SIG-M5 (cell line): ENCODE measurements around the gene CDC5L.
"Not testable (repeated sequence)": the region's sequence is repeated elsewhere in the genome, so short reads cannot be mapped to it uniquely, and the experiment has no call there.

ENCODE experiments used
- DNase-seq: peaks from one replicate; lab custom pipeline; 2025; lab: John Stamatoyannopoulos, UW

Gene CDC5L

GRCh38 chr6:44415449-44415848 lies 27.9 kb downstream of the CDC5L start:
- no peak for DNase-seq

- no peak for DNase-seq
Observed at GRCh38 chr6:44415873-44416502, 28.5 kb downstream of the CDC5L start.

GRCh38 chr6:44422531-44422930 lies 35.0 kb downstream of the CDC5L start:
- no peak for DNase-seq

GRCh38 chr6:44423306-44423705 lies 35.8 kb downstream of the CDC5L start:
- no peak for DNase-seq

GRCh38 chr6:44425951-44426350 lies 38.4 kb downstream of the CDC5L start:
- no peak for DNase-seq

GRCh38 chr6:44428682-44429081 lies 41.2 kb downstream of the CDC5L start:
- DNase-seq, result no peak

- no peak for DNase-seq
Observed at GRCh38 chr6:44430326-44430725, 42.8 kb downstream of the CDC5L start.

- DNase-seq, result no peak
Observed at GRCh38 chr6:44431118-44431725, 43.7 kb downstream of the CDC5L start.

- no peak for DNase-seq
Observed at GRCh38 chr6:44432227-44432626, 44.7 kb downstream of the CDC5L start.

- no peak for DNase-seq
Observed at GRCh38 chr6:44432726-44433125, 45.2 kb downstream of the CDC5L start.

- DNase-seq, result no peak
Observed at GRCh38 chr6:44435500-44435899, 48.0 kb downstream of the CDC5L start.

GRCh38 chr6:44438827-44439226 lies 51.3 kb downstream of the CDC5L start:
- no peak for DNase-seq

GRCh38 chr6:44439270-44440045 lies 52.0 kb downstream of the CDC5L start:
- DNase-seq, result no peak

- no peak for DNase-seq
Observed at GRCh38 chr6:44441091-44441855, 53.8 kb downstream of the CDC5L start.

GRCh38 chr6:44442236-44442635 lies 54.7 kb downstream of the CDC5L start:
- DNase-seq, result no peak

GRCh38 chr6:44442833-44443444 lies 55.4 kb downstream of the CDC5L start:
- DNase-seq, result no peak

- no peak for DNase-seq
Observed at GRCh38 chr6:44444853-44445252, 57.3 kb downstream of the CDC5L start.

- DNase-seq, result no peak
Observed at GRCh38 chr6:44446626-44447300, 59.3 kb downstream of the CDC5L start.

- DNase-seq, result not testable (repeated sequence)
Observed at GRCh38 chr6:44449181-44449580, 61.7 kb downstream of the CDC5L start.

GRCh38 chr6:44451803-44452695 lies 64.5 kb downstream of the CDC5L start:
- no peak for DNase-seq
